ENCODE measurements around the gene ZFP36.
"Not testable (repeated sequence)": the region's sequence is repeated elsewhere in the genome, so short reads cannot be mapped to it uniquely, and the experiment has no call there.

ZFP36 gene

GRCh38 chr19:39406656-39407409 is at the start of gene ZFP36:
Gene ZFP36, plus strand, starts transcription at chr19:39406847. Its CDS starts 58 bp downstream, at chr19:39406905.
- peak; percentile 75 to 80 for DNase-seq (ENCODE audit: low read depth in 2 of 2)

DNA sequence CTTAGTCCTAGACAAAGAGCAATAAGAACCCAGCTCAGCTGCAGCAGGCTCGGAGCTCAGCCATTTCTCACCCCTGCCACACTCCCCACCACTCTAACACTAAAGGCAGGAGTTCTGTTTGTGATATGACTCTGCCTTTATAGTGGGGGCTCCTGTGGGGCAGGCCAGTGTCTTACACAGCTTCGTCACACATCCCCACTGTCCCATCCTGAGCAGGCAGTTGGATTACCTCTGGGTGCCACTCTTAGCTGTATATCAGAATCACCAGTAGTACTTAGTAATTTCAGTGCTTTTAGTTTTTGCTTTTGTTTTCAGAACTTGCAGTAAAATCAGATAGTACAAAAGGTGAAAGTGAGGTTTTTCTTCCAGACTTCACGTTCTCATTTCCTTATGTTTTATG is 47.6 kb upstream of the ZFP36 start:
- DNase-seq (ENCODE audit: low read depth in 2 of 2), result no peak

DNA sequence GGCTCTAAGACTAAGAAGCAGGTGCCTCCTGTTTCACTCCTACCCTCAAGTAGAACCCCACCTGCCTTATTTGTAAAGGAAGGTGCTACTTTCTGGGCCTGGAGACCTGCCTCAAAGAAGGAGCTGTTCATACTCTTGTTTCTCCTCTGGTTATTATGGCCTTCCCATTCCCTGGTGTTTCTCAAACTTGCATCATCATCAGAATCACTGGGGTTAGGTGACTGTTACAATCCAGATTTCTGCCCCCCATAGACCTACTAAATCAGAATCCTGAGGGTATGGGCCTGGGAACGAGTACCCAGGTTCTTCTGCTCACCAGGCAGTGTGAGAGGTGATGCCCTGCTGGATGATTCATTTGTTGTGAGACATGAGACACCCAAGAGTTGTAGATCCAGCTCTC is 46.0 kb upstream of the ZFP36 start:
- no peak for DNase-seq (ENCODE audit: low read depth in 2 of 2)

- no peak for DNase-seq (ENCODE audit: low read depth in 2 of 2)
These were observed 43.7 kb upstream of the ZFP36 start for GRCh38 chr19:39362682-39363657.

- DNase-seq (ENCODE audit: low read depth in 2 of 2), result no peak
These were observed 42.7 kb upstream of the ZFP36 start for GRCh38 chr19:39363901-39364457.

DNA sequence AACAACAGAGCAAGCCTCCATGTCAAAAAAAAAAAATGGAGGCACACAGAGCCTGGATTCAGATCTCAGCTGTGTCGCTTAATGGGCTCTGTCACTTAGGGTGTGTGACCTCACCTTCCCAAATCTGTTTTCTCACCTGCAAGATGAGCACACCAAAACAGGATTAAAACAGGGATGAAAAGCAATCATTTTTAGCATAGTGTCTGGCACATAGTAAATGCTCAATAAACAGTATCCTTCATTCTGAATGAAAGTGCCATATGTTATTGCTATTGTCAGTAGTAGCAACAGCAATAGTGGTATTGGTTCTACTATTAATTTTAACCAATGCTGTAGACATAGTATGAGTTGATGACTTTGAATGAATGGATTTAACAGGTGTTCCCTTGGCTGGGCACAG is 41.1 kb upstream of the ZFP36 start:
- DNase-seq (ENCODE audit: low read depth in 2 of 2), result no peak

GRCh38 chr19:39369200-39369599 is 37.4 kb upstream of the ZFP36 start:
- no peak for DNase-seq (ENCODE audit: low read depth in 2 of 2)

- DNase-seq (ENCODE audit: low read depth in 2 of 2), result no peak
These were observed 35.9 kb upstream of the ZFP36 start for GRCh38 chr19:39370735-39371134.

DNA sequence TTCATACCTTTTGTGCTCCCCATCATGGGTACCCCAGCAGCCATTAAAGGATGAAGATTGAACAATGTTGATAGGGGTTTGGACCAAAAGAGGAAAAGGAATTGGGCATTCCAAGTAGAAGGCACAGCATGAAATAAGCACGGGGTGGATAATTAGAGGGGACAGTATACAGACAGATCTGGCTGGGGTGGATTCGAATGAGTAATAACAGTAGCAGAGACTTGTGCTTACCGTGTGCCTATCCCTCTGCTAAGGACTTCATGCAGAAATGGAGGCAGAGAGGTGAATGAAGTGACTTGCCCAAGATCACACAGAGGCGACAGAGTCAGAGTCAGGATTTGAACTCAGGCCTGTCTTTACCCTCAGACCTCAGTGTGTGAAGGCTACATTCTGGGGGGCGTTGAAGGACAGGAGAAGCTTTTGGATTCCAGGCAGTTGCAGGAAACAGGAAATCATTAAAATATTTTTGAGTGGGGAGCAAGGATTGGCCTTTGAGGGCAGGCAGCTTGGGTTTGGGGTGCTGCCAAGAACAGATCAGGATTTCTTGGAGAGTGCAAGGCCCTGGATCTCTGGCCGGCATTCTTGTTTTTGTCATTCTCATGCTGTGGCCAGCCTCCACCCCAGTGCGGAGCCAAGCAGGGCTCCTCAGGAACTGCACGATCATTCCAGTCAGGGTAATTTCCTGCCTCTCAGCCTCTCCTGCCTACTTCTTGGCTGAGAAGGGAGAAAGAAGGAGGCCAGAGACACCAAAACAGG is 34.4 kb upstream of the ZFP36 start:
- no peak for DNase-seq (ENCODE audit: low read depth in 2 of 2)

GRCh38 chr19:39372941-39373340 is 33.7 kb upstream of the ZFP36 start:
- DNase-seq (ENCODE audit: low read depth in 2 of 2), result no peak

DNA sequence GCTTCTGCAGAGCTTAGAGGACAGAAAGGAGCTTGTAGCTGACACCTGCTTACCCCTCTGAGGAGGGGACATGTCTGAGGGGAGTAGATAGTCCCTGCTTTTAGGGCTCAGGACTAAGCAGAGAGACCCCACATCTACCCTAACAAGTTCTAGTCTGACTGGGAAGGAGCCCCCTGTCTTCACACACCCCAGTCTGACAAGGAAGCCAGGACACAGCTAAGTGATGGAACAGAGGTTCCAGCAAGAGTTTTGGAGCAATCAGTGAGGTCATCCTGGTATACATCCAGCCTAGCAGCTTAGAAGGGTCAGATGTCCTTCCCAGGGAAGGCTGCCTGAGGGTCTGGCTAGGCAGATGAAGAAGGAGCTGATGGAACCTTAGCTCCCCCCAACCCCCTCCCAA is 30.7 kb upstream of the ZFP36 start:
- DNase-seq (ENCODE audit: low read depth in 2 of 2), result no peak

GRCh38 chr19:39377373-39378362 is 29.0 kb upstream of the ZFP36 start:
- no peak for DNase-seq (ENCODE audit: low read depth in 2 of 2)

DNA sequence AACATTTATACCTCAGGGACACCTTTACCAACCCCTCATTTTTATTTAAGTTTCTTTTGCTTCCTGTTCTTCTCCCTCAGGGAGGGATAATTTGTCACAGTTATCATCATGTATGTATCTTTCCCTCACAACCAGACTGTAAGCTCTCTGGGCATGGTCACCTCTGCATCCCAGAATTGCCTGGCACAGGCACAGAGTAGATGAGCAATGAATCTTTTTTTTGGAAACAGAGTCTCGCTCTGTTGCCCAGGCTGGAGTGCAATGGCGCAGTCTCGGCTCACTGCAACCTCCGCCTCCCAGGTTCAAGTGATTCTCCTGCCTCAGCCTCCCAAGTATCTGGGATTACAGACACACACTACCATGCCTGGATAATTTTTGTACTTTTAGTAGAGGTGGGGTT is 27.3 kb upstream of the ZFP36 start:
- not testable (repeated sequence) for DNase-seq (ENCODE audit: low read depth in 2 of 2)

DNA sequence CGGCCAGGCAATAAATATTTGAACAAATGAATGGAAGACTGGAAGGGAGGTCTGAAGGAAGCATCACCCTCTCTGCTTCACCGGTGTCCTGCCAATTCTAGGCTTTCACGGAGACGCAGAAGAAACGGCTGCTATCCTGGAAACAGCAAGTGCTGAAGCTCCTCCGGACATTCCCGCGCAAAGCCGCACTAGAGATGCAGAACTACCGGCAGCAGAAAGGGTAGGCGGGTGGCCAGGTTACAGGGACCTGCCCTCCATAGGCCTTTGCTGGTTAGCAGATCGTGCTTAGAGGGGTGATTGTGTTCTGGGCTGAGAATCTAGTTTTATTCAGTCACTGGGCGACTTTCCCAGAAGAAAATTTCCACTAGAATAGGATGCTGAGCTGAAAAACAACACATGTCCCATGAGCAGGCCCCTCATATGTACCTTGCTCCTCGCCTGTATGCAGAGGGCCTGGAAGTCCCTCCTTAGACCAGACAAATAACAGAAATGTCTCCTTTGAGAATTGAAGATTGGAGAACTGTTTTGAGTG is 26.7 kb upstream of the ZFP36 start:
- no peak for DNase-seq (ENCODE audit: low read depth in 2 of 2)

GRCh38 chr19:39380521-39381502 is 25.8 kb upstream of the ZFP36 start:
- no peak for DNase-seq (ENCODE audit: low read depth in 2 of 2)

DNA sequence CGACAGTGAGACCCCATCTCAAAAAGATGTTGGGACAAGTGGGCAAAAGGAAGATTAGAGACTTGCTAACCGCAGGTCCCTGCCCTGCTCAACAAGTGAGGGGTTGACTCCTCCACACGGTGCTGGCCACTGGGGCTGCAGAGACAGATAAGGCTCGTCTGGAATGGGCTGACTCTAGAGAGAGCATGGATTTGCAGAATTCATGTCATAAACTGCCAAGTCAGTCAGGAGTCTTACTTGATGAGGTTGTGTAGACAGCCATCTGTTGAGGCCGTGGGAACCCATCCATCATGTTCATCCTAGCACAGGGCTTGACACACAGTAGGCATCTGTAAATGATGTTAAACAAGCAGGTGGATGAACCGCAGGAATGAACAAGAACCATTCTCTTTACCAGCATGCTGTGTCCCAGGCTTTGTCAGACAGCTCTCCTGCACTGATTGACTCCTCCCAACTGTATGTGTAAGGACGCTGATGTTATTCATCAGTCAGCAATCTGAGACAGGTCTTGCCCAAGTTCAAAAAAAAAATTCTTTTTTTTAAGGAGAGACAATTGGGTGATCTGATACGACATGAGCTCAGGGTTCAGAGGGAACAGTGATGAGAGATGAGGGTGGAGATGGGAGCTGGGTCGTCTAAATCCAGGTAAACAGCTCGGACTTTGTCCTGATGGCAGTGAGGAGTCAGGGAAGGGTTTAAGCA is 24.6 kb upstream of the ZFP36 start:
- no peak for DNase-seq (ENCODE audit: low read depth in 2 of 2)

DNA sequence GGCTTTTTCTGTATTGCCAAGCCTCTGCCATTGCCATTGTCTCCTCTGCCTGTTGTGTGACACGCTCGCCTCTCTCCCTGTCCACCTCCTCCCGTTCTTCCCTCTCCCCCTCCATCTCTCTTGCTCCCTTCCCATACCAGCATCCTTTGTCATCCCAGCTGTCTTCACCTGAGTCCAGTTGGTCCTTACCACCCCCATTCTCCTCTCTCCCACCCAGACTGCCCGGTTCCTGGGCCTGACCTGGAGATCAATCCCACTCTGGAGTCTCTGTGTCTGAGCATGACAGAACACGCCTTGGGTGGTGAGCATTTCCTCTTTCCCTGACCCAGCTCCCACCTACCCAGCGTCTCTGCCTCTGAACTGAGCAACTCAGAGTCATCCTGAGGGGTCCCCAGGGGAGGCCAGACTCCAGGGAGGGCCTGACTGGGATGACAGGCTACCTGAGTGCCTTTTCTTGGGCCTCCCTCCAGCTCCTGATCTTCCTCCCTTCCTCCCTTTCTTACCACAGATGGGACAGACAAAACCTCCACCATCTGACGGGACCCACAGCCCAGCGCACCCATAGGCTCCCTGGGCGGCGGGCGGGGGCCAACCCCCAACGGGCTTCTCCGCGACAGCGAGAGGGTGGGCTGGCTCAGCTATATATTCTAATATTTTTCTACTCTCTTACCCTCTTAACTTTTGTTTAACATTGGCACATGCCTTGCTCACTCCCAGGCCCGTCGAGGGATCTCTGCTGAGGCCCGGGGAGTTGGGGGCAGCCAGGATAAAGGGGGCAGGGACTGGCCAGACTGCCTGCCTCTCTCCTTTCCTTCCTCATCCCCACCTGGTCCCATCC is 23.4 kb upstream of the ZFP36 start:
- no peak for DNase-seq (ENCODE audit: low read depth in 2 of 2)

Measured in activated CD4-positive, alpha-beta T cell treated with anti-CD3 and anti-CD28 coated beads for 24 hours (primary cell).